GM18873 (cell line): ENCODE measurements around the gene TNFRSF6B.
"Not testable (repeated sequence)": the region's sequence is repeated elsewhere in the genome, so short reads cannot be mapped to it uniquely, and the experiment has no call there.

Source experiments
- ATAC-seq: cut with Tn5 transposase; IDR thresholded peaks from one replicate; pipeline ENCODE4 v1.9.1; 2021; ENCODE audit warnings: mild to moderate bottlenecking, moderate library complexity, moderate number of reproducible peaks; ENCODE audit not compliant: unreplicated experiment, low FRiP score

TNFRSF6B gene

DNA sequence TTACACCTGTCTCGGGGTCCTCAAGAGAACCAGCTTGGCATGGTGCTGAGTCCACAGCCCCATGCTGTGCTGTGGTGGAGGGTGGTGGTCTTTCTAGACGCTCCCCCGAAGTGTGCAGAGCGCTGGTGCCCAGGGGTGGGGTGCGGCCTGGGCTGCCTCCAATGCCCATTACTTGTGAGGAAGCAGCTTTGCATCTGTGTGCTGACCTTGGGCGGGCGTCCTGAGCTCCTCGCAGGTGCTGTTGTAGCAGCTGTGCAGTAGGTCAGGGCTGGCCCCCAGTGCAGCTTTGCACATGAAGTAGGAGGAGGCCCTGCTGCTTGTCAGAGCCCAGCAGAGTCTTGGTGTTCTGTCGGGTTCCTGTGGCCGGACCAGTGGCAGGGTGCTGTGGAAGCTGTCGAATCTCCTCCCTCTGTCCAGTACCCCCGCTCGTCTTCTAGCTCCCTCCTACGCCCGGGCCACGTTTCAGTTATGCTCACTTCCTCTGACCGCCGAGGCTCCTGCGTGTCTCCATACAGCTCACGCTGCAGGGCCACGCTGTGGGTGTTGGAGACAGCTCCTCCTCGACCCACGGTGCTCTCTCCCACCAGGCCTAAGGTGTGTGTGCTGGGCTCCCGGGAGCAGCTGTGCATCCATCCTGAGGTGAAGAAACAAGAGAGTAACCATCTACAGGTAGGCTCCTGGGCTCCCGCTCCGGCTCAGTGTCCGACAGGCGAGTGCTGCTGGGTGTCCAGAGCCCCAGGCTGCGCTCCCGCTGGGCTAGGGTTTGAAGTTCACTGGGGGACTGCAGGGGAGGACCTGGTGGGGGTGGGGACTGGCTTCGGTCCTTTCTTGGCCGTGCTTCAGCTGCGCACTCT lies 34.3 kb upstream of the TNFRSF6B start:
- no peak for ATAC-seq

DNA sequence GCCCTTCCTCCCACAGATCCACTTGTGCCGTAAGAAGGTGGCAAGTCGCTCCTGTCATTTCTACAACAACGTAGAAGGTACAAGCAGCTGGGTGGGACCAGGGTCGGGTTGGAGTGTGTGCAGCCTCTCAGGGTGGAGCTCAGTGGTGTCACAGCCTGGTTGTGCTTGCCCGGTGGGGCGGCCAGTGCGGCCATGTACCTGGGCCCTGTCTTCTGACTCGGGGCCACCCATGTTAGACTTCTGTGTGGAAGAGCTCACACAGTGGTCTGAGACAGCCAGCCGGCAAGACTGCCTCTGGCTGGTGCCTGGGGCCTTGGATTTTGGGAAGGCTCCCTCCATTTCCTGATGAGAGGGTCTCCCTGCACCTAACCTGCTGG lies 33.7 kb upstream of the TNFRSF6B start:
- ATAC-seq = no peak

DNA sequence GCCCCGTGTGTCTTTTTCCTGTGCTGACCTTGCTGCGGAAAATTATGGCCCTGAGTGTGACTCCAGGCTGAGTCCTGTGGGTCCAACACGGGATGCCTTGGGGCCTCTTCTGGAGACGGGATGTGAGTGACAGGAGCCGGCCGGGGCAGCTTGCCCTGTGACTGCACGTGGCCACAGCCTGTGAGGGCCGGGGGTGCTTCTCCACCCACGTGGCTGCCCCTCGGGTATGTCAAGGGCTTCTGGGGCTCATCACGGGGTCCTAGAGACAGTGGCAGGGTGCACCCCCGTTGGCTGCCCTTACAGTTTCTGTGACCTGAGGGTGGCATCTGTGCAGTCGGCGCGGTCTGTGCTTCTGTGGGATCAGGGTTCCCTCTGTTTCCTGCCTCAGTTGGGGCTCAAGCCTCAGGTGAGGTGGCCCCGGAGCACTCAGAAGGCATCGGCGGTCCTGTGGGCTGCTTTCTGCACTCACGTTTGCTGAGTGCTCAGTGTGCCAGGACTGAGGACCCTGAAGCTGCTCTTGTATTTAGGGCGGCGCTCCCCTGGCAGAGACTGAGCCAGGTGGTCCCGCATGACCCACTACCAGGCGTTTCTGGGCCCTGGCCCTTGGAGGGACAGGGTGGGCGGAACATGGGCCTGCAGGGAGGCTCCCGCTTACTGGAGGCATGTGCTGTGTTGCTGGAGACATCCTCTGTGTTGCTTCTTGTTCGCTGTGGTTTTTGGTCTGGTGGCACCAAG lies 33.0 kb upstream of the TNFRSF6B start:
- ATAC-seq = no peak

DNA sequence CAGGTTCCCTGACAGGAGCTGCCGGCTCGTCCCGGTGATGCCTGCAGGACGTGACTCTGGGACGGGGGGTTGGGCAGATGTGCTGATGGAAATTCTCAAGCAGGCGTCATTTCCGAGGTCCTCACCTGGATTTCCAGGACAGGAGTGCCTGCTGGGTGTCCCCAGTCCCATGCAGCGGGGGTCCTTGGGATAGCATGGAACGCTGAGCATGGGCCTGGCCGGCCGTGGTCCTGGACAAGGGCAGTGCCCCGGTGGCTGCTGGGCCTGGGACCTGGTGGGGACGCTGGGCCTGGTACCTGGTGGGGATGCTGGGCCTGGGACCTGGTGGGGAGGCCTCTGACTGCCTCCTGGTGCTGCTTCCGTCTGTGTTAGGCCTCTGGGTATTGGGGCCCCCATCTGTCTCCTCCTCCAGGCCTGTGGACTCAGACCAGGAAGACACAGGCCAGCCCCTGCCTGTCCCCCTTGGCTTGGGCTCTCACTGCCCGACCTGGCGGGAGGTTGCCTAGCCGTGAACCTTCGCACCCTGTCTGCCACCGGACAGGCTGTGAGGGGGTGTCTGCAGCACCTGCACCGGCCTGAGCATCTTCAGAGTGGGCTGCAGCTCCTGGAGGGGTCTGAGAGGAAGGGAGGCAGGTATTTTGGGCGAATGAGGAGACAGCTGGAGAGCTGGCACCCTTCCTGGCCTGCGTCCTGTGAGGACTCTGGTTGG lies 32.2 kb upstream of the TNFRSF6B start:
- ATAC-seq = no peak

DNA sequence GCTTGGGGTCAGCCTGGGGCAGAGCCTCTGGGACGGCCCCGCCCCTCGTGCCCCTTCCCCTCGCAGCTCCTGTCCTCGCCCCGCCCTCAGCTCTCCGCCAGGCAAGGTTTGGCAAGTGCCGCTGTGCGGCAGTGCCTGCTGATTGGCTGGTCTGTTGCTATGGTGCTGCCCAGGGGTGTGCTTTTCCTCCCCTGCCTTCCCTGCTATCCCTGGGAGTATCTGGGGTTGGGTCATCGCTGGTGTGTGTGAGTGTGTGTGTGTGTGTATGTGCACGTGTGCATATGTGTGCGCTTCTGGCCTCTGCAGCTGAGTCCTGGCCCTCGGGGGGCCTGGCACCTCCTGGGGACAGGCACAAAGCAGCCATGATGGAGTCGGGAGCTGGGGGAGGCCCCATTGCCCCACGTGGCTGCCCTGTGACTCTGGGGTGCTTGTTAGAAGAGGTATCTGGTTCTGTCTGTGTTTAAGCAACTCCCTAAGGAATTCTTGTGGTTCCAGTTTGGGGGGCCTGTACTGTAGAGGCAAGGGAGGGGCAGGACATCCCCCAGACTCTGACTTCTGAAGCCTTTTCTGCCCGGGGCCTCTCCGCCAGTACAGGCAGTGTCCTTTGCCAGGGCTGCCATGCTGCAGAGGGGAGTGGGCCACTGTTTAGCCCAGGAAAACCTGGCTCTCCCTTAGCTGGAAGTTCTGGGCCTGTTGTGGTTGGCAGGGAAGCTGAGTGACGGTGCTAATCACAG lies 31.4 kb upstream of the TNFRSF6B start:
- no peak for ATAC-seq

DNA sequence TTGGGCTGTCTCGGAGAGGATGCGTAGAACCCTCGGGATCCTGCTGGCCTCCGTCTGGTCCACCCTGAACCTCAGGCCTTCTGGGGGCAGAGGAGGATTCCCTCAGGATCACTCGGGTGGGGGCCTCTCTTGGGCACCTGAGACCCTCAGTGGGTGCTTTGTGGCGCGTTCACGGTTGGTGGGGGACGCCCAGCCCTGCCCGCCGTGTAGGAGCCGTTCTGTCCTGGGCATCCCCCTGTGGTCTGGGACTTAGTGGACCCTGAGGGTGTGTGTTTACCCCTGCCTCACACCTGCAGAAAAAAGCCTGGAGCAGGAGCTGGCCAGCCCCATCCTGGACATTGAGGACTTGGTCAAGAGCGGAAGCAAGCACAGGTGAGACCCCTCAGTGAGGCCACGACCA lies 30.7 kb upstream of the TNFRSF6B start:
- ATAC-seq = no peak

DNA sequence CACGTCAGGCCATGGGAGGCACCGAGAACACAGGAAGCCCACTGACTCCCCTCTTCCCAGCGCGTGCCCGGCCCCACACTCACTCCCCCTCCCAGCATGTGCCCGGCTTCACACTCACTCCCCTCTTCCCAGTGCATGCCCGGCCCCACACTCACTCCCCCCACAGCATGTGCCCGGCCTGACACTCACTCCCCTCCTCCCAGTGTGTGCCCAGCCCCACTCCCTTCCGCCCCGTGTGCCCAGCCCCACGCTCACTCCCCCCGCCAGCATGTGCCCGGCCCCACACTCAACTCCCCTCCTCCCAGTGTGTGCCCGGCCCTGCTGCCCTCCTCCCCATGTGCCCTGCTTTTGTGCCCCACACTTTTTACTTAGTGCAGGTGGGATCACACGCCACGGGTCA lies 28.6 kb upstream of the TNFRSF6B start:
- no peak for ATAC-seq

DNA sequence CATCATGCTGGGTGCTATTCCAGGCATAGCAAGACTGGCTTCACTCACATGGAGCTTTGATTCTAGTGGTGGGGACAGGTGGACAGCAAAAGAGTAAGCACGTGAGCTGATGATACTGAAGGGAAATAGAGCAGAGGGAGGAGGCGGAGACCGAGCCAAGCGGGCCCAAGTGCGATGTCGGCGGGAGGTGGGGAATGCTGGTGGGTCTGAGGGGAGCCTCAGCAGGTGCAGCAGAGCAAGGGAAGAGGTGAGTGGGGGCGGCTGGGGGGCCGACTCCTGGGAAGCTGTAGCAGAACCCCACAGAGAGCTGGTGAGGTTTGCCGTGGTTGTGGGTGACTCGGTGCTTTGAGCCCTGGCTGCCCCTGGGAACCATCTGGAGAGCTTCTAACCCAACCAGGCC lies 28.1 kb upstream of the TNFRSF6B start:
- no peak for ATAC-seq

DNA sequence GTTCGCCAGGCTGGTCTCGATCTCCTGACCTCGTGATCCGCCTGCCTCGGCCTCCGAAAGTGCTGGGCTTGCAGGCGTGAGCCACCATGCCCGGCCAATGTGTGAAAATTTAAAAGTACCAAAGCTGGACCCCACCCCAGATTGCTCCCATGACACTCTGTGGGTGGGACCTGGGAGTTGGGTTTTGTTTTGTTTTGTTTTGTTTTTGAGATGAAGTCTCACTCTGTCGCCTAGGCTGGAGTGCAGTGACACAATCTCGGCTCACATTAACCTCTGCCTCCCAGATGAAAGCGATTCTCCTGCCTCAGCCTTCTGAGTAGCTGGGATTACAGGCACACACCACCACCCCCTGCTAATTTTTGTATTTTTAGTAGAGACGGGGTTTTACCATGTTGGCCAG lies 24.8 kb upstream of the TNFRSF6B start:
- ATAC-seq = not testable (repeated sequence)

DNA sequence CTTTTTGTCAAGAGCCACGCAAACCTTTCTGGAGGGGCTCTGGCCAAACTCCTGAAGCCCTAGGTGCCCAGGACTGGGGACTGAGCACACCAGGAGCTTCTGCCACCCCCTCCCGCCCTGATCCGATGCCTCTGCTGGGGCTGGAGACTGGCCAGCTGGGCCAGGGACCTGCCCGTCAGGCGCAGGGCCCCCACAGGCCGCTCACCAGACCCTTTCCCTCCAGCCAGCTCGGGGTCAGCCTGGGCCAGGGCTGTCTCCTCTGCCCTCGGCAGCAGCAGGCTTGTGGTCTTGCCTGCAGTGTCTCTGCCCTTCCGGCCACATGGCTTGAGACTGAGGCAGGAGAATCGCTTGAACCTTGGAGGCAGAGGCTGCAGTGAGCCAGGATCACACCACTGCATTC lies 23.8 kb upstream of the TNFRSF6B start:
- no peak for ATAC-seq

DNA sequence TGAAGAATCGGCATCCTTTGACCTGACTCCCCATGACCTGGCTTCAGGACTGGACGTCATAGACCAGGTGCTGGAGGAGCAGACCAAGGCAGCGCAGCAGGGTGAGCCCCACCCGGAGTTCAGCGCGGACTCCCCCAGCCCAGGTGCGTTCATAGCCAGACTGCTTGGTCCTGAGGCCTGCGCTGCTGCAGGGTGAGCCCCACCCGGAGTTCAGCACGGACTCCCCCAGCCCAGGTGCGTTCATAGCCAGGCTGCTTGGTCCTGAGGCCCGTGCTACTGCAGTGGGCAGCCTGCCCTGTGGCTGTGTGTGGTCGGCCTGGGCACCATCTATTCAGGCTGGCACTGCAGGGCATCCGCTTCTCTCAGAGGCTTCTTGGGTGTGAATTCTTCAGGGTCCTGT lies 22.5 kb upstream of the TNFRSF6B start:
- no peak for ATAC-seq

DNA sequence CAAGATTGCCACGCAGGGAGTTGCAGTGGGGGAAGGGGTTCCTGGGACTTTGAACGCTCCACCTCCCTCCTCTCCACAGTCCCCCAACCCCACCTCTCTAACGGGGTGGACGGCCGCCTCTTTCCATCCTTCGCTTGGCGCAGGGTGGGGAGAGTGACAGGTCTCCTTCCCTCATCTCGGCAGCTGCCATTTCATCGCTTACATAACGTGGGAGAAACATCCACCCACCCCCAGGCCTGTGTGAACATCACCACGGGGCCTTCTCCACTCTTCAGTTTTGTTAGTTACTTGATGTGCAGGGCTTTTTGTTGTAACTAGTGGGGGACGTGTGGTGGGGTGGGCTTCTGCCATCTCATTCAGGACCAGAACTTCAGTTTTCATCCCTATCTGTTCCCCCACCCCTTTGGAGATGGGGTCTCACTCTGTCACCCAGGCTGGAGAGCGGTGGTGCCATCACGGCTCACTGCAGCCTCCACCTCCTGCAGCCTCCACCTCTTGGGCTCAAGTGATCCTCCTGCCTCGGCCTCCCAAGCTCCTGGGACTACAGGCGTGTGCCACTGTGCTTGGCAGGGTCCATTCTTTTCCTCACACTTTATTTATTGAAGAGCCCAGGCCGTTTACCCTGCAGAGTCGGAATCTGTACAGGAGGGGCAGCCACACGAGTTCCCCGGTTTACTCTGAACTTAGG lies 20.6 kb upstream of the TNFRSF6B start:
- no peak for ATAC-seq

DNA sequence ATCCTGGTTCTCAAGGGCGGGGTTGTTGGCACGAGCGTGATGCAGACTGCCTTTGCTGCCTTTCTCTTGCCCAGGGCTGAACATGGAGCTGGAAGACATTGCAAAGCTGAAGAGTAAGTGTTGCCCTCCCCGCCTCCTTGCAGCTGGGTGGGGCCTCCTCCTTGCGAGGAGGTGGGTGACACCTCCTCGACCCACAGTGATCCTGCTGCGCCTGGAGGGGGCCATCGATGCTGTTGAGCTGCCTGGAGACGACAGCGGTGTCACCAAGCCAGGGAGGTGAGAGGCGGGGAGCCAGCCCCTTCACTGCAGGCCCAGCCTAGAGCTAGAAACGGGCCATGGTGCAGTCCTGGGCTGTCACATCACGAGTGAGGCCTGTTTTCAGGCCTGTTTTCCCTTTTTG lies 18.4 kb upstream of the TNFRSF6B start:
- no peak for ATAC-seq

DNA sequence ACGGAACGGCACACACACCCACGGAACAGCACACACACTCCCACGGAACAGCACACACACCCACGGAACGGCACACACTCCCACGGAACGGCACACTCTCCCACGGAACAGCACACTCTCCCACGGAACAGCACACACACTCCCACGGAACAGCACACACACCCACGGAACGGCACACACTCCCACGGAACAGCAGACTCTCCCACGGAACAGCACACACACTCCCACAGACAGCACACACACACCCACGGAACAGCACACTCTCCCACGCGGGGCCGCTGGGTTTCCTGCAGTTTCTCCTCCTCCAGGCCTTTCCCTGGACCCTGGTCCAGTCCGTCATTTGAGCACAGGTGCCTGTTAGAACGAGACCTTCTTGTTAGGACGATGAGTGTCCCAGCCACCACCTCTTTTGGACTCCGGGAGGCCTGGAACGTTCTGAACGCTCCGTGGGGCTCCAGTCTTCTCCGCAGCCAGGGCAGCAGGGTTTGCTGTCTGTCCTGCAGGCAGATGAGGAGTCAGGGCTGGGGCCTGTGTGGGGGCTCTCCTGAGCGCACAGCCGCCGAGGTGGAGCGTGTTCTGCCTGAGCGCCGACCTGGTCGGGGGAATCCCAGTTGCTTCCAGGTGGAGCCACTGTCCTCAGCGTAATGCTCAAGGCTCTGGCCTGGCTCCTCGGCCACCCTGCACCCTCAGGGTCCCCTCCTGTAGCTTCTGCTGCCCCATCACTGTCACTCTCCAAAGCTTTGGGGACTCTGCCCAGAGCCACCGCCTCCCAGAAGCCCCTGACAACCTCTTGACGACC lies 17.6 kb upstream of the TNFRSF6B start:
- ATAC-seq = no peak

DNA sequence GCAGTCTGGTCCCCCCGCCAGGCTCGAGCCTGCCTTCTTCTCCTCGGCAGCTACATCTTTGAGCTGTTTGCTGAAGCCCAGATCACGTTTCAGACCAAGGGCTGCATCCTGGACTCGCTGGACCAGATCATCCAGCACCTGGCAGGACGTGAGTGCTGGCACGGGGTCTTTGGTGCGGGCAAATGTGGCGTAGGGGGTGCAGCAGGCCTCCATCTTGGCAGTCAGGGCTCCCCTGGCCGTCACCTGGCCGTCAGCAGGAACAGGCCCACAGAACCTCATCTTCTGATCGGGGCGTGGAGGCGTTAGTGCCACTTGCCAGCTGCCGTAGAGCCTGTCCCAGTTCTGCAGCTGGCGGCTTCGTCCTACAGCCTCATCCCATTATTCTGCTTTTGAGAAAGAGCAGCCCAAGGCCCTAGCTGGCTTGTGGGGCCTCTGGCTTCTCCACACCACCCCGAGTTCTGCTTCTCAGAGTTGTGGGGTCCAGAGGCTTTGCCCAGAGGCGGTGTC lies 16.6 kb upstream of the TNFRSF6B start:
- ATAC-seq = no peak

DNA sequence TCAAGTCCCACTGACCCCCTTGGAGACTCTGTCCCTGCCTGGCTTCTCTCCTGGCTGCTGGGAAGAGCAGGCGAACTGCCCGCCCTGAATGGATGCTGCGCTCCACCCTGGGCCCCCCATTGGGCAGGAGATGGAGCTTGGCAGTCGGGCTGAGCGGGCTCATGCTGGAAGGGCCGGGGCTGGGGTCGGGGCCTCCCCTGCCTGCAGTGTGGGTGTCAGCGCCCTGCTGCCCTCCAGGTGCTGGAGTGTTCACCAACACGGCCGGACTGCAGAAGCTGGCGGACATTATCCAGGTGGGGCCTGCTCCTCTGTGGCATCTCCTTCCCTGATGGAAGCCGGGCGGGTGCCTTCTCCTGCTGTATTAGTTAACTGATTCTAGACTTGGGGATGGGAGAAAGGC lies 16.0 kb upstream of the TNFRSF6B start:
- no peak for ATAC-seq

DNA sequence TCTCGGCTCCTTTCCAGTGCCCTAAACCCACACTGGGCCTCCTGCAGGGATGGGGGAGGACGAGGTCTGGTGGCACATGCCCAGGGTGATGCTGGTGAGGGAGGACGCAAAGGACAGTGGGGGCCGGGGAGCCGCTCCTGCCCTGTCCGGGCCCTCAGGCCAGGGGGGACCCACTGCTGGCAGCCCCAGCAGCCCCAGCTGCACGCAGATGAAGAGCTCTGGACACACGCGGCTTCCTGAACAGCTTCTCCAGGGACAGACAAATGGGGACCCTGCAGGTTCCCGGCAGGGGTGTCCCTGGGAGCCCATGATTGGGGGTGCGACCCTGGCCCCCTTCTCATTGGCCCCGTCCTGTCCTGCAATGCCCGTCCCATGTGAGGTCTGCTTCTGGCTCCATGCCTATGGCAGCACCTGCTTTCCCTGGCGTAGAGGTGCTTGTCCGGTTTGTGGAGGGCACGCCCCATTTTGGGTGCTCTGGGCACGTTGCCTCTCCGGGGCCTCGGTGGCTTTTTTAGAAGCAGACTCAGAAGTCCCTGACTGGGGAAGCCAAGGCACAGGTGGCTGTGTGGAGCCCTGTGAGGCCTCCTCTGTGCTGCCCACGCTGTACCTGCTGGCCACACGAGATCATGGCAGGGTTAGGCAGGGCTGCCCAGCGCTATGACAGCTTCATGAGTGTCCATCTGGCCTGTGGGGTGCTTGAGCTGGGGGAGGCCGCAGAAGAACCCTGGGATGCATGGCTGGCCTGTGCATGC lies 15.4 kb upstream of the TNFRSF6B start:
- no peak for ATAC-seq

DNA sequence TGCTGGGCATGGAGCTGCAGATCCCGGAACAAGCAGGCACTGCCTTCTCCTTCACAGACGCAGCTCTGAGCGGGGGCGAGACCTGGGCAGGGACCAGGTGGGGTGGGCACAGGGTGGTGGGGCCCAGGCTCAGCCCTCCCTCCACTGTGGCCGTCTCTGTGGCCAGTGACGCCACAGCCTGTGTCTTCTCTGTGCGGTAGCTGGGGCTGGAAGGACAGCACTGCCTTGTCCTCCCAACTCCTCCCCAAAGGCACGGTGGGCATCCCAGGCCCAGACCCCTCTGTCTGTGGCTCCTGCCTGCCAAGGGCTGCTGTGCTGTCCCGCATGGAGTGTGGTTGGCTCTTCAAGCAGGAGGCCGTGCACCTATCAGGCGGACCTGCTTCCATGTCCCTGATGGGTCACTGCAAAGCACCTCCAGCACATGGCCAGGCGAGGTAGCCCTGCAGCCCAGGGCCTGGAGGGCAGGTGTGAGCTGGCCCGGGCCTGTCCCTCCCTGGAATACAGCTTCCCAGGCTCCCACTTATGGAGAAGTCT lies 14.8 kb upstream of the TNFRSF6B start:
- no peak for ATAC-seq
